Esophagus squamous epithelium (tissue), 5 donors: ENCODE results near the gene TMC6. TPM values are rescaled to one million over a fixed set of nuclear protein-coding genes. Genes with fewer than 3 reads are reported as not detected.

Experiments used
- DNase-seq: peaks from one replicate; lab custom pipeline; 2025; lab: John Stamatoyannopoulos, UW
- H3K27ac ChIP-seq, 4 donors: fragments of 200-600 bp; sonication (generic); one replicate each; pipeline ENCODE4 v1.5.1; 2016 to 2019; ENCODE audit warnings: mild to moderate bottlenecking in 1 of 4
- H3K27me3 ChIP-seq, 4 donors: fragments of 200-600 bp; sonication (generic); 1 replicate in 3 of 4; 2 replicates in 1 of 4; pipeline versions ENCODE4 v1.5.1 to v1.6.0; 2017 to 2021; ENCODE audit warnings: antibody characterized with exemption in 1 of 4
- H3K36me3 ChIP-seq, 3 donors: fragments of 200-600 bp; sonication (generic); one replicate each; pipeline ENCODE4 v1.5.1; 2016 to 2019
- H3K4me1 ChIP-seq, 3 donors: fragments of 200-600 bp; sonication (generic); one replicate each; pipeline ENCODE4 v1.5.1; 2017 to 2019
- H3K4me3 ChIP-seq, 4 donors: fragments of 200-600 bp; sonication (generic); 1 replicate in 3 of 4; 2 replicates in 1 of 4; pipeline ENCODE4 v1.5.1; 2016 to 2019; ENCODE audit warnings: mild to moderate bottlenecking in 2 of 4, moderate library complexity in 1 of 4
- H3K9me3 ChIP-seq, 3 donors: fragments of 200-600 bp; sonication (generic); one replicate each; pipeline ENCODE4 v1.5.1; 2016 to 2019
- CTCF ChIP-seq, 6 experiments: fragments of 450-650 bp in 4 of 6; fragments of 200-600 bp in 2 of 6; sonication (generic) in 2 of 6; IDR thresholded peaks; one replicate each; pipeline ENCODE4 v1.5.1; 2016 to 2019; ENCODE audit warnings: antibody characterized with exemption in 6 of 6, mild to moderate bottlenecking in 4 of 6, moderate library complexity in 4 of 6
- POLR2A ChIP-seq, 4 donors: fragments of 450-650 bp; IDR thresholded peaks; one replicate each; pipeline ENCODE4 v1.6.1; 2017; ENCODE audit warnings: antibody characterized with exemption in 4 of 4, mild to moderate bottlenecking in 4 of 4, moderate library complexity in 3 of 4
- WGBS, 2 donors: methylation state at CpG; one replicate each; pipeline ENCODE4 v1.1.5; 2018; 5-methylcytosine and 5-hydroxymethylcytosine counted together
- intact Hi-C: fragments of 100-400 bp; cut with DNase I; formaldehyde crosslinking; loops from one replicate; pipeline ENCODE4 v1.15.0; 2022
- total RNA-seq, 4 donors: library from RNA; depleted of rRNA; stranded (reverse); fragments of >200 nt; gene quantifications; one replicate each; pipeline ENCODE4 v1.1.0, GENCODE V29; 2016
- donor health status: DM: yes; HTN: yes; CAD: no.

The TMC6 gene
- total RNA-seq, 4 donors from 2014 or later = 13.3 to 39.6 (median 32.2) TPM

- peak overlapping the region in 2 of 4 donors; percentile 71 to 74 for H3K27ac ChIP-seq
- H3K4me1 ChIP-seq = peaks cover 4 to 58% (median 10%) of the 10 kb centered on the region in 3 donors
- intact Hi-C loops = no loop called here
- no peaks in the 10 kb centered on the region for H3K9me3 ChIP-seq
- WGBS, 2 donors = 44 to 54% methylated on average over 4 to 6 of the region's 7 CpGs
- no peaks in the 10 kb centered on the region for H3K36me3 ChIP-seq
- no peaks in the 10 kb centered on the region for H3K27me3 ChIP-seq
- DNase-seq = no peak
- no peak overlapping the region for H3K4me3 ChIP-seq
- no peak for TF ChIP-seq POLR2A (IDR thresholded peaks at IDR 0.05)
- no peak for TF ChIP-seq CTCF (IDR thresholded peaks at IDR 0.05)
Measured at GRCh38 chr17:78151514-78152008, 23.0 kb upstream of the TMC6 start.

DNA sequence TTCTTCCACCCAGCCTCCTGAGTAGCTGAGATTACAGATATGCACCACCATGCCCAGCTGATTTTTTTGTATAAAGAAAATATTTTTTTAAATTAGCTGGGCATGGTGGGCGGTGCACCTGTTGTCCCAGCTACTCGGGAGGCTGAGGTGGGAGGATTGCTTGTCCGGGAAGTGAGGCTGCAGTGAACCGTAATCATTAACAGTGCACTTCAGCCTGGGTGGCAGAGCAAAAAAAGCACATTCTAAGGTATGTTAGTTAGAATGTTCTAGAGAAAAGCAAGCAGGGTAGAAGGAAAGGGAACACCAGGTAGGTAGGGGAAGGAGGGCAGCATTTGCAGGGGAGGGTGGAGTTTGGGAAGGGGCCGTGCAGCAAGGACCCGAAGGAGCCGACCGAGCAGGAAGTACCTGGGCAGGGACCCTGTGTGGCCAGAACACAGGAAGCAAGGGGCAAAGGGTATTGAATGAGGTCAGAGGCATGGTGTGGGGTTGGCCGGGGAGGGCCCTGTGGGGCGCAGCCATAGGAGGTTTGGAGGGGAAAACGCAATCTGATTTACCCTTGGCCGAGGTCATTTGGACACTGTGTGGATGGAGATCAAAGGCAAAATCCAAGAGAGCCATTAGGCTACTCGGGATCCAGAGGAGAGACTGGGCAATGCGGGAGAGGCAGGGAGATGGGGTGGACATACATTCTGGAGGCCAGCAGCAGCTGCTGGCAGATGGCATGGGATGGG is 19.9 kb upstream of the TMC6 start:
- H3K27me3 ChIP-seq = no peaks in the 10 kb centered on the region
- TF ChIP-seq CTCF (IDR thresholded peaks at IDR 0.05) (no peak), POLR2A (IDR thresholded peaks at IDR 0.05) (no peak)
- DNase-seq = no peak
- H3K4me3 ChIP-seq = no peak overlapping the region
- intact Hi-C loops = no loop called here
- H3K36me3 ChIP-seq = no peaks in the 10 kb centered on the region
- no peak overlapping the region for H3K27ac ChIP-seq
- H3K4me1 ChIP-seq = peaks cover 24 to 71% (median 37%) of the 10 kb centered on the region in 3 donors
- WGBS, 2 donors = 78 to 85% methylated on average over 14 of the region's 14 CpGs
- no peaks in the 10 kb centered on the region for H3K9me3 ChIP-seq

GRCh38 chr17:78147315-78147998 is 18.9 kb upstream of the TMC6 start:
- Histone ChIP-seq H3K36me3 (no peaks in the 10 kb centered on the region), H3K4me3 (no peak overlapping the region), H3K27me3 (no peaks in the 10 kb centered on the region), H3K27ac (peak overlapping the region in 2 of 4 donors; percentile 15 to 31), H3K9me3 (no peaks in the 10 kb centered on the region), H3K4me1 (peaks cover 26 to 81% (median 40%) of the 10 kb centered on the region in 3 donors)
- no peak for DNase-seq
- 46 to 49% methylated on average over 5 to 6 of the region's 8 CpGs for WGBS, 2 donors
- TF ChIP-seq CTCF (IDR thresholded peaks at IDR 0.05) = no peak
- TF ChIP-seq POLR2A (IDR thresholded peaks at IDR 0.05) = no peak
- intact Hi-C loops = no loop called here

DNA sequence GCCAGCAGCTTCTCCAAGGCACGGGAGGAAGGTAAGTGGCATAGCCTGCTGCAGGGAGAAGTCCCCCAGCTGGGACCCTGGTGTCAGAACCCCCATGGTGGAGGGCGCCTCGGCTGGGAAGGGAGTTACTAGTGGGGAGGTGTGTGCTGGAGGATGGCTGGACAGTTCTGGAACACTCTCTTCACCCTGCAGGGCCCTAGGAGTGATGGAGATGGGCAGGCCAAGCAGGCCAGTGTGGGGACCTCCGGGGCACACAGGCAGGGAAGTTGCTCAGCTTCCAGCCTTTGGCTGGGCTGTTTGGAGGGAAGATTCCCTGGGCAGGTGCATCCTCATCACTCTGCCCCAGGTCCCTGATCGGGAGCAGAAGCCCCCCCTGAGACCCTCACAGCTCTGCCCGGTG is 18.3 kb upstream of the TMC6 start:
- no peaks in the 10 kb centered on the region for H3K36me3 ChIP-seq
- H3K27me3 ChIP-seq = no peaks in the 10 kb centered on the region
- TF ChIP-seq CTCF (IDR thresholded peaks at IDR 0.05) = no peak
- TF ChIP-seq POLR2A (IDR thresholded peaks at IDR 0.05) = no peak
- H3K27ac ChIP-seq = peak overlapping the region in 1 of 4 donors; percentile 15
- H3K9me3 ChIP-seq = no peaks in the 10 kb centered on the region
- H3K4me1 ChIP-seq = peaks cover 31 to 81% (median 44%) of the 10 kb centered on the region in 3 donors
- 85 to 100% methylated on average over 1 to 4 of the region's 6 CpGs for whole genome bisulfite sequencing, 2 donors
- intact Hi-C loops = no loop called here
- no peak for DNase-seq
- H3K4me3 ChIP-seq = no peak overlapping the region

DNA sequence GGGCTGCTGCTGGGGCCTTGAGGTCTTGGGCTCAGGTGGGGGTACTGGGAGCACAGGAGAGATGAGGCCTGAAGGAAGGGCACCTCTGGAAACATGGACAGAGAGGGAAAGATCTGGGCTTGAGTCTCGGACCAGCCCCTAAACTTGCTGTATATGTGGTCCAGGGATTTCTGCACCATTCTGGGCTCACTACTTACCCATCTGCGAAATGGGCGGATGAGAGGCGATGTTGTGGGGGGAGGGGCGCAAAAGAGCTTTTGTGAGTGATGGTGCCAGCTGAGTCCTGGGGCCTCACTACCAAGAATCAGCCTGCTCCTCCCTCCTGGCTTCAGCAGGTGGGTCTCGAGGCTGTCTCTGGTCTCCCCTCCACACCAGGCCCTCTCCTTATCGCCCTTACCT is 17.9 kb upstream of the TMC6 start:
- Histone ChIP-seq H3K27me3 (no peaks in the 10 kb centered on the region), H3K27ac (no peak overlapping the region), H3K4me3 (no peak overlapping the region), H3K36me3 (no peaks in the 10 kb centered on the region), H3K4me1 (peaks cover 35 to 81% (median 48%) of the 10 kb centered on the region in 3 donors), H3K9me3 (no peaks in the 10 kb centered on the region)
- WGBS, 2 donors = 96% methylated on average over 5 of the region's 7 CpGs; no CpG with 5 or more reads in 1 of the 2 donors
- intact Hi-C loops = no loop called here
- no peak for DNase-seq
- no peak for TF ChIP-seq POLR2A (IDR thresholded peaks at IDR 0.05)
- no peak for TF ChIP-seq CTCF (IDR thresholded peaks at IDR 0.05)
